Peyer's patch (tissue), 4 donors: ENCODE data around the gene IQGAP2.

Source experiments
- CTCF ChIP-seq, 6 experiments: fragments of 450-650 bp in 4 of 6; fragments of 200-600 bp in 2 of 6; sonication (generic) in 1 of 6; IDR thresholded peaks; one replicate each; pipeline ENCODE4 v1.5.1; 2017 to 2019; ENCODE audit warnings: antibody characterized with exemption in 6 of 6, mild to moderate bottlenecking in 3 of 6, moderate library complexity in 1 of 6
- POLR2A ChIP-seq, 2 donors: fragments of 450-650 bp; IDR thresholded peaks; one replicate each; pipeline ENCODE4 v1.5.1; 2017; ENCODE audit warnings: antibody characterized with exemption in 2 of 2, mild to moderate bottlenecking in 2 of 2, moderate library complexity in 2 of 2

GRCh38 chr5:76525956-76526355 lies 122.9 kb downstream of the IQGAP2 start:
- TF ChIP-seq CTCF (IDR thresholded peaks at IDR 0.05) (no peak), POLR2A (IDR thresholded peaks at IDR 0.05) (no peak)
